ENCODE results near the gene CXXC1. TPM values are rescaled to one million over a fixed set of nuclear protein-coding genes. Genes with fewer than 3 reads are reported as not detected.
"Not testable (repeated sequence)": the region's sequence is repeated elsewhere in the genome, so short reads cannot be mapped to it uniquely, and the experiment has no call there.

CXXC1 gene
- total RNA-seq, 2 donors from 2014 or later: 35.7 to 55.2 TPM

GRCh38 chr18:50280707-50281294 is 6.7 kb downstream of the CXXC1 start:
- no peak for DNase-seq (ENCODE audit: low spot score)
- intact Hi-C loops (cut with DNase I): no loop called here

- intact Hi-C loops (cut with DNase I): no loop called here
- no peak for DNase-seq (ENCODE audit: low spot score)
Measured at GRCh38 chr18:50279752-50280151, 7.7 kb downstream of the CXXC1 start.

GRCh38 chr18:50277942-50278341 is 9.6 kb downstream of the CXXC1 start:
- DNase-seq (ENCODE audit: low spot score): no peak
- intact Hi-C loops (cut with DNase I): no loop called here

- intact Hi-C loops (cut with DNase I): no loop called here
- no peak for DNase-seq (ENCODE audit: low spot score)
Measured at GRCh38 chr18:50276452-50276851, 11.0 kb downstream of the CXXC1 start.

GRCh38 chr18:50275503-50276036 is 11.9 kb downstream of the CXXC1 start:
- intact Hi-C loops (cut with DNase I): no loop called here

GRCh38 chr18:50274941-50275340 is 12.6 kb downstream of the CXXC1 start:
- no peak for DNase-seq (ENCODE audit: low spot score)
- intact Hi-C loops (cut with DNase I): no loop called here

More at GRCh38 chr18:50275503-50276036, 11.9 kb downstream of the CXXC1 start:
- no peak for DNase-seq (ENCODE audit: low spot score)

- intact Hi-C loops (cut with DNase I): no loop called here
Measured at GRCh38 chr18:50274044-50274442, 13.4 kb downstream of the CXXC1 start.

GRCh38 chr18:50273203-50274043 is 14.1 kb downstream of the CXXC1 start:
- no peak for DNase-seq (ENCODE audit: low spot score)
- intact Hi-C loops (cut with DNase I): no loop called here

More at GRCh38 chr18:50274044-50274442, 13.4 kb downstream of the CXXC1 start:
- DNase-seq (ENCODE audit: low spot score): no peak

GRCh38 chr18:50272568-50272967 is 14.9 kb downstream of the CXXC1 start:
- intact Hi-C loops (cut with DNase I): no loop called here
- no peak for DNase-seq (ENCODE audit: low spot score)

GRCh38 chr18:50268022-50268747 is 19.3 kb downstream of the CXXC1 start:
- intact Hi-C loops (cut with DNase I): no loop called here
- peak; percentile 96 for DNase-seq (ENCODE audit: low spot score)

GRCh38 chr18:50266248-50266704 is 21.2 kb downstream of the CXXC1 start, which contains the start of gene CFAP53:
Gene CFAP53 (minus strand): TSS chr18:50266495. CDS start chr18:50266404, 91 bp downstream.
- DNase-seq (ENCODE audit: low spot score): peak; percentile 98

GRCh38 chr18:50262977-50263376 is 24.5 kb downstream of the CXXC1 start:
- intact Hi-C loops (cut with DNase I): no loop called here
- no peak for DNase-seq (ENCODE audit: low spot score)

More at GRCh38 chr18:50266248-50266704, 21.2 kb downstream of the CXXC1 start, which contains the start of gene CFAP53:
- intact Hi-C loops (cut with DNase I): no loop called here

GRCh38 chr18:50250935-50251334 is 36.6 kb downstream of the CXXC1 start:
- no peak for DNase-seq (ENCODE audit: low spot score)
- intact Hi-C loops (cut with DNase I): no loop called here

GRCh38 chr18:50249576-50249975 is 37.9 kb downstream of the CXXC1 start:
- no peak for DNase-seq (ENCODE audit: low spot score)
- intact Hi-C loops (cut with DNase I): no loop called here

- intact Hi-C loops (cut with DNase I): no loop called here
- no peak for DNase-seq (ENCODE audit: low spot score)
Measured at GRCh38 chr18:50247561-50247960, 39.9 kb downstream of the CXXC1 start.

- intact Hi-C loops (cut with DNase I): not testable (repeated sequence)
Measured at GRCh38 chr18:50241768-50242167, 45.7 kb downstream of the CXXC1 start.

GRCh38 chr18:50240080-50240563 is 47.4 kb downstream of the CXXC1 start:
- no peak for DNase-seq (ENCODE audit: low spot score)
- intact Hi-C loops (cut with DNase I): no loop called here

More at GRCh38 chr18:50241768-50242167, 45.7 kb downstream of the CXXC1 start:
- DNase-seq (ENCODE audit: low spot score): not testable (repeated sequence)

GRCh38 chr18:50232419-50232818 is 55.1 kb downstream of the CXXC1 start:
- DNase-seq (ENCODE audit: low spot score): no peak

More at GRCh38 chr18:50232419-50232818, 55.1 kb downstream of the CXXC1 start:
- intact Hi-C loops (cut with DNase I): no loop called here

Measured in posterior vena cava (tissue), 2 donors.